HG03196 (cell line): ENCODE measurements around the gene PLD5.
"Not testable (repeated sequence)": the region's sequence is repeated elsewhere in the genome, so short reads cannot be mapped to it uniquely, and the experiment has no call there.

Experiments
- ATAC-seq: cut with Tn5 transposase; IDR thresholded peaks from one replicate; pipeline ENCODE4 v1.9.1; 2021; ENCODE audit not compliant: unreplicated experiment

The PLD5 gene

GRCh38 chr1:242288067-242288466, 236.4 kb downstream of the PLD5 start:
- ATAC-seq = not testable (repeated sequence)

- ATAC-seq = not testable (repeated sequence)
Observed at GRCh38 chr1:242282758-242283485, 241.6 kb downstream of the PLD5 start.

- not testable (repeated sequence) for ATAC-seq
Observed at GRCh38 chr1:242278406-242278805, 246.1 kb downstream of the PLD5 start.

- ATAC-seq = not testable (repeated sequence)
Observed at GRCh38 chr1:242276769-242277168, 247.7 kb downstream of the PLD5 start.

GRCh38 chr1:242267004-242267403, 257.5 kb downstream of the PLD5 start:
- not testable (repeated sequence) for ATAC-seq

- ATAC-seq = not testable (repeated sequence)
Observed at GRCh38 chr1:242264419-242264818, 260.1 kb downstream of the PLD5 start.

GRCh38 chr1:242245255-242245654, 279.2 kb downstream of the PLD5 start:
- no peak for ATAC-seq

- ATAC-seq = peak; percentile 94
Observed at GRCh38 chr1:242243472-242243871, 281.0 kb downstream of the PLD5 start.

GRCh38 chr1:242242983-242243382, 281.5 kb downstream of the PLD5 start:
- no peak for ATAC-seq

GRCh38 chr1:242241936-242242335, 282.6 kb downstream of the PLD5 start:
- ATAC-seq = no peak

- no peak for ATAC-seq
Observed at GRCh38 chr1:242240691-242241090, 283.8 kb downstream of the PLD5 start.

- ATAC-seq = no peak
Observed at GRCh38 chr1:242240077-242240476, 284.4 kb downstream of the PLD5 start.

GRCh38 chr1:242239398-242239797, 285.1 kb downstream of the PLD5 start:
- no peak for ATAC-seq

- no peak for ATAC-seq
Observed at GRCh38 chr1:242237051-242237450, 287.4 kb downstream of the PLD5 start.

- ATAC-seq = no peak
Observed at GRCh38 chr1:242228991-242229390, 295.5 kb downstream of the PLD5 start.

GRCh38 chr1:242225767-242226573, 298.5 kb downstream of the PLD5 start:
- ATAC-seq = peak; percentile 74

GRCh38 chr1:242224878-242225766, 299.4 kb downstream of the PLD5 start:
- ATAC-seq = not testable (repeated sequence)

- no peak for ATAC-seq
Observed at GRCh38 chr1:242224461-242224860, 300.0 kb downstream of the PLD5 start.

- ATAC-seq = no peak
Observed at GRCh38 chr1:242219905-242220304, 304.6 kb downstream of the PLD5 start.

- ATAC-seq = no peak
Observed at GRCh38 chr1:242219298-242219901, 305.1 kb downstream of the PLD5 start.

GRCh38 chr1:242216368-242216767, 308.1 kb downstream of the PLD5 start:
- no peak for ATAC-seq
